ENCODE measurements around the gene SKA1. TPM values are rescaled to one million over a fixed set of nuclear protein-coding genes. Genes with fewer than 3 reads are reported as not detected.
"Not testable (repeated sequence)": the region's sequence is repeated elsewhere in the genome, so short reads cannot be mapped to it uniquely, and the experiment has no call there.

SKA1 gene
- total RNA-seq, 1 experiment from 2014 or later: 70.2 TPM

- DNase-seq (ENCODE audit: low read depth in 1 of 2, low spot score in 2 of 2): no peak
- Histone ChIP-seq H3K27ac (no peak overlapping the region), H3K9me3 (replicated peaks) (0 out of 2 replicates have a peak, but pooled peaks cover 4% of the 10 kb centered on the region), H3K4me3 (no peak overlapping the region), H3K36me3 (no peaks in the 10 kb centered on the region), H3K4me1 (replicated peaks) (no peaks in the 10 kb centered on the region), H3K27me3 (replicated peaks) (peaks cover 8% of the 10 kb centered on the region)
Measured at GRCh38 chr18:50427896-50428295, 53.0 kb downstream of the SKA1 start.

GRCh38 chr18:50428531-50429206 is 53.8 kb downstream of the SKA1 start:
- no peak for DNase-seq (ENCODE audit: low read depth in 1 of 2, low spot score in 2 of 2)
- Histone ChIP-seq H3K27me3 (replicated peaks) (peaks cover 8% of the 10 kb centered on the region; the same call in 1 of the 2 replicates), H3K36me3 (no peaks in the 10 kb centered on the region), H3K4me1 (replicated peaks) (no peaks in the 10 kb centered on the region), H3K4me3 (no peak overlapping the region), H3K9me3 (replicated peaks) (0 out of 2 replicates have a peak, but pooled peaks cover 4% of the 10 kb centered on the region), H3K27ac (no peak overlapping the region)

GRCh38 chr18:50429207-50429948 is 54.5 kb downstream of the SKA1 start:
- no peak overlapping the region for H3K27ac ChIP-seq
- H3K4me3 ChIP-seq: no peak overlapping the region
- H3K36me3 ChIP-seq: no peaks in the 10 kb centered on the region
- peak in 1 of 2 experiments; percentile 9 for DNase-seq (ENCODE audit: low read depth in 1 of 2, low spot score in 2 of 2)
- H3K4me1 ChIP-seq (replicated peaks): no peaks in the 10 kb centered on the region
- H3K27me3 ChIP-seq (replicated peaks): peaks cover 8% of the 10 kb centered on the region; the same call in 1 of the 2 replicates
- 0 out of 2 replicates have a peak, but pooled peaks cover 4% of the 10 kb centered on the region for H3K9me3 ChIP-seq (replicated peaks)

- H3K27me3 ChIP-seq (replicated peaks): peaks cover 8% of the 10 kb centered on the region; the same call in 1 of the 2 replicates
- no peaks in the 10 kb centered on the region for H3K36me3 ChIP-seq
- no peaks in the 10 kb centered on the region for H3K9me3 ChIP-seq (replicated peaks)
- no peak for DNase-seq (ENCODE audit: low read depth in 1 of 2, low spot score in 2 of 2)
- no peak overlapping the region for H3K27ac ChIP-seq
- no peaks in the 10 kb centered on the region for H3K4me1 ChIP-seq (replicated peaks)
- H3K4me3 ChIP-seq: no peak overlapping the region
Measured at GRCh38 chr18:50432915-50433314, 58.1 kb downstream of the SKA1 start.

- not testable (repeated sequence) for H3K4me1 ChIP-seq (replicated peaks)
Measured at GRCh38 chr18:50436742-50437141, 61.9 kb downstream of the SKA1 start.

GRCh38 chr18:50439460-50440015 is 64.7 kb downstream of the SKA1 start:
- Histone ChIP-seq H3K4me1 (replicated peaks) (no peaks in the 10 kb centered on the region), H3K4me3 (no peak overlapping the region), H3K27me3 (replicated peaks) (0 out of 2 replicates have a peak, but pooled peaks cover 4% of the 10 kb centered on the region), H3K36me3 (no peaks in the 10 kb centered on the region), H3K27ac (no peak overlapping the region), H3K9me3 (replicated peaks) (no peaks in the 10 kb centered on the region; the same call in 1 of the 2 replicates)
- no peak for DNase-seq (ENCODE audit: low read depth in 1 of 2, low spot score in 2 of 2)

More at GRCh38 chr18:50436742-50437141, 61.9 kb downstream of the SKA1 start:
- not testable (repeated sequence) for DNase-seq (ENCODE audit: low read depth in 1 of 2, low spot score in 2 of 2); H3K36me3 ChIP-seq; H3K27ac ChIP-seq; H3K27me3 ChIP-seq (replicated peaks); H3K4me3 ChIP-seq; H3K9me3 ChIP-seq (replicated peaks)

GRCh38 chr18:50441016-50441415 is 66.2 kb downstream of the SKA1 start:
- Histone ChIP-seq H3K4me3 (no peak overlapping the region), H3K27me3 (replicated peaks) (0 out of 2 replicates have a peak, but pooled peaks cover 4% of the 10 kb centered on the region), H3K36me3 (no peaks in the 10 kb centered on the region), H3K4me1 (replicated peaks) (no peaks in the 10 kb centered on the region), H3K27ac (no peak overlapping the region), H3K9me3 (replicated peaks) (no peaks in the 10 kb centered on the region; the same call in 1 of the 2 replicates)
- no peak for DNase-seq (ENCODE audit: low read depth in 1 of 2, low spot score in 2 of 2)

- Histone ChIP-seq H3K9me3 (replicated peaks) (no peaks in the 10 kb centered on the region; the same call in 1 of the 2 replicates), H3K36me3 (no peaks in the 10 kb centered on the region), H3K27me3 (replicated peaks) (0 out of 2 replicates have a peak, but pooled peaks cover 4% of the 10 kb centered on the region), H3K4me3 (no peak overlapping the region), H3K27ac (no peak overlapping the region), H3K4me1 (replicated peaks) (no peaks in the 10 kb centered on the region)
- DNase-seq (ENCODE audit: low read depth in 1 of 2, low spot score in 2 of 2): no peak
Measured at GRCh38 chr18:50441501-50441900, 66.7 kb downstream of the SKA1 start.

Other genes with a start within 250 kb of the SKA1 start
- gene MYO5B, start 179.9 kb upstream of the SKA1 start, total RNA-seq (2014; rRNA removed; shearing (Covaris generic)): 0.97 and 3.4 TPM in 2 replicates
- gene CFAP53, start 108.6 kb upstream of the SKA1 start, total RNA-seq (2014; rRNA removed; shearing (Covaris generic)): 0.08 TPM in 1 of 2 replicates, not detected in the other
- 51.1 and 64.4 TPM in 2 replicates for gene MBD1, start 93.5 kb upstream of the SKA1 start, total RNA-seq (2014; rRNA removed; shearing (Covaris generic))
- gene CXXC1, start 87.4 kb upstream of the SKA1 start, total RNA-seq (2014; rRNA removed; shearing (Covaris generic)): 26.0 and 31.3 TPM in 2 replicates
- gene MAPK4, start 185.0 kb downstream of the SKA1 start, total RNA-seq (2014; rRNA removed; shearing (Covaris generic)): not detected in 2 replicates

All from SJSA1 (cell line).